HFFc6 (cell line): ENCODE results near the gene AQP9. TPM values are rescaled to one million over a fixed set of nuclear protein-coding genes. Genes with fewer than 3 reads are reported as not detected.

Experiments used
- DNase-seq: peaks from one replicate; pipeline ENCODE4 v3.0.0-alpha.2; 2018
- H3K27ac Mint-ChIP-seq: 2 replicates; pipeline ENCODE4 v1.8.0; 2020; ENCODE audit warnings: mild to moderate bottlenecking, mixed read lengths
- H3K27me3 Mint-ChIP-seq: 2 replicates; pipeline ENCODE4 v1.8.0; 2021; ENCODE audit warnings: mild to moderate bottlenecking, moderate library complexity, mixed read lengths; ENCODE audit not compliant: insufficient read depth
- H3K36me3 Mint-ChIP-seq: 2 replicates; pipeline ENCODE4 v1.8.0; 2021; ENCODE audit warnings: low read depth, mixed read lengths
- H3K4me1 Mint-ChIP-seq: 2 replicates; pipeline ENCODE4 v1.8.0; 2020; ENCODE audit warnings: low read depth, mixed read lengths
- H3K4me3 Mint-ChIP-seq: 2 replicates; pipeline ENCODE4 v1.8.0; 2020; ENCODE audit warnings: mild to moderate bottlenecking, moderate library complexity, mixed read lengths
- H3K9me3 Mint-ChIP-seq: 2 replicates; pipeline ENCODE4 v1.8.0; 2020; ENCODE audit warnings: mild to moderate bottlenecking, mixed read lengths
- CTCF ChIP-seq: fragments of 200-600 bp; sonication (generic); IDR thresholded peaks from 2 replicates; pipeline ENCODE4 v1.5.0; 2021; ENCODE audit warnings: antibody characterized with exemption, mild to moderate bottlenecking
- total RNA-seq, 6 experiments: library from RNA; stranded (reverse); fragmentation: NEBNext Ultra II Directional; extraction: Animal tissue kit (Norgen Biotek cat#: 25700); gene quantifications; 2 replicates in 1 of 6; 3 replicates in 5 of 6; pipeline ENCODE4 v1.2.3, GENCODE V29; 2021

Gene AQP9
- total RNA-seq, 6 experiments from 2014 or later: not detected

DNA sequence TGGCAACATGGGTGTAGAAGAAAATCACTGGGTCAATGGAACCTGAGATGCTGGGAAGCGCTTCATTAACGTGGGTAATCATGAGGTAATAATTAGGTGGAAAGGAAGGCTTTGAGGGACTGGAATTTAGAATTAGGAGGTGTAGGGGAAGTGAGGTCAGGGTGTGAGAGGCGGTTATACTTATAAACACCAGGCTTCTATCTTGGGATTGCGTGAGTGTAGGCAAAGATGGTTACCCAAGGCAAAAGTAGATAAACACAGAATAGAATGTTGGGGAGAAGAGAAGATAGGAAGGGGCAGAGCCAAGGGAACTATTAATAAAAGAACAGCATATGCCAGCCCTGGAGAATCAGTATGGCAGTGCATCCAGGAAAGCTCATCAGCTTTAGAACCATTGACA, 3.3 kb upstream of the AQP9 start:
- Mint-ChIP-seq H3K27ac (no peak overlapping the region), H3K36me3 (no peaks in the 10 kb centered on the region), H3K9me3 (no peaks in the 10 kb centered on the region), H3K27me3 (peaks cover 9% of the 10 kb centered on the region), H3K4me1 (no peaks in the 10 kb centered on the region), H3K4me3 (no peak overlapping the region)
- no peak for TF ChIP-seq CTCF
- no peak for DNase-seq

DNA sequence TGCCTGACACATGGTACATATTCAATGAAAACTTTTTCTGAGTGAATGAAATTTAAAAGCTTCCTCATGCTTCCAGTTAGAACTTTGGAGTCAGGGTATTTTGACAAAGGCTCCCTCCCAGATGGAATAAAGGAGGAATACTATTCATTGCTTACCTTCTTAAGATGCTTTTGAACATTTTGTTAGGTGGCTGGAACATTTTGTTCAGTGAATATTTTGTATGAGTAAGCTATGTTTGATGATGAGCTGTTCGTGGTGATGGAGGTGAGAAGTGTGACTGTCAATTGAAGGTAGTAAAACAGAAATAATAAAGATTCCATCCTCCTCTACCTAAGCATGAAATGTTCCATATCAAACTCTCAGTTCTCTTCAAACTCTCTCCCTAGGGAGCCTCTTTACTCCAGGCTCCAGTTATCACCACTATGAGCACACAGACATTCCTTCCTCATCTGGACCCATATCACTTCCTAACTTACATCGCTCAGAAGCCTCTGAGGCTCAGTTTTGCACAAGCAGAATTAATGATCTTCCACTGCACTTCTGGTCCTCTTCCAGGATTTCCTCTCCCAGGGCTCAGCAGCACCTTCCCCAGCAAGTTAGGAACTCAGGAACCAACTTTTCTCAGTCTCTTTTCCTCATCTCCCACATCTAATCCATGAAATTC, 2.5 kb upstream of the AQP9 start:
- Mint-ChIP-seq H3K9me3 (no peaks in the 10 kb centered on the region), H3K27ac (no peak overlapping the region)
- no peak for TF ChIP-seq CTCF

GRCh38 chr15:58136731-58137130, 1.4 kb upstream of the AQP9 start:
- no peak for TF ChIP-seq CTCF
- DNase-seq: peak; percentile 20
- Mint-ChIP-seq H3K4me3 (no peak overlapping the region), H3K27ac (no peak overlapping the region), H3K27me3 (peaks cover 11% of the 10 kb centered on the region), H3K9me3 (no peaks in the 10 kb centered on the region), H3K36me3 (no peaks in the 10 kb centered on the region), H3K4me1 (no peaks in the 10 kb centered on the region)

More for the DNA sequence above, 2.5 kb upstream of the AQP9 start:
- Mint-ChIP-seq H3K4me1 (no peaks in the 10 kb centered on the region), H3K4me3 (no peak overlapping the region), H3K36me3 (no peaks in the 10 kb centered on the region), H3K27me3 (peaks cover 11% of the 10 kb centered on the region)
- no peak for DNase-seq

- no peak for TF ChIP-seq CTCF
- H3K4me3 Mint-ChIP-seq: no peak overlapping the region
- no peaks in the 10 kb centered on the region for H3K4me1 Mint-ChIP-seq
- H3K27me3 Mint-ChIP-seq: peaks cover 13% of the 10 kb centered on the region
- H3K9me3 Mint-ChIP-seq: no peaks in the 10 kb centered on the region
- DNase-seq: no peak
- H3K36me3 Mint-ChIP-seq: no peaks in the 10 kb centered on the region
- H3K27ac Mint-ChIP-seq: no peak overlapping the region
These were observed 495 bp upstream of the AQP9 start for GRCh38 chr15:58137686-58138085.

- Mint-ChIP-seq H3K9me3 (no peaks in the 10 kb centered on the region), H3K4me1 (no peaks in the 10 kb centered on the region), H3K36me3 (no peaks in the 10 kb centered on the region), H3K27me3 (peaks cover 12% of the 10 kb centered on the region), H3K4me3 (no peak overlapping the region), H3K27ac (no peak overlapping the region)
- no peak for TF ChIP-seq CTCF
- peak; percentile 37 for DNase-seq
These were observed 1.3 kb downstream of the AQP9 start for GRCh38 chr15:58139276-58139988.
